ENCODE data around the gene ARAP1.

- TF ChIP-seq POLR2A (IDR thresholded peaks at IDR 0.05), result no peak
- TF ChIP-seq CTCF (IDR thresholded peaks at IDR 0.05), result no peak
- no peak for TF ChIP-seq POLR2AphosphoS5 (IDR thresholded peaks at IDR 0.05)
These were observed 78.8 kb downstream of the ARAP1 start for GRCh38 chr11:72673284-72673942.
